Raji (cell line): ENCODE measurements around the gene POLE.
A peak's percentile ranks its signal among the peaks of the same experiment; 100 is the strongest.

Experiments used
- POLR2A ChIP-seq: IDR thresholded peaks from 2 replicates; pipeline ENCODE4 v1.6.1; 2011; ENCODE audit warnings: low read depth, low read length, control low read depth; ENCODE audit not compliant: insufficient read depth

Gene POLE

GRCh38 chr12:132687211-132688164 lies at the start of gene POLE, which contains the start of gene PXMP2:
Gene POLE (minus strand): TSS chr12:132687342. CDS start chr12:132687315, 27 bp downstream.
Gene PXMP2 (plus strand): TSS chr12:132687587. CDS start chr12:132687671, 84 bp downstream.
- TF ChIP-seq POLR2A, result peak; percentile 73

GRCh38 chr12:132736913-132737312 lies 49.8 kb upstream of the POLE start:
- TF ChIP-seq POLR2A, result no peak

- TF ChIP-seq POLR2A, result no peak
Observed at GRCh38 chr12:132736378-132736777, 49.2 kb upstream of the POLE start.

GRCh38 chr12:132735496-132735895 lies 48.4 kb upstream of the POLE start:
- no peak for TF ChIP-seq POLR2A

GRCh38 chr12:132734206-132734605 lies 47.1 kb upstream of the POLE start:
- no peak for TF ChIP-seq POLR2A

- no peak for TF ChIP-seq POLR2A
Observed at GRCh38 chr12:132731574-132731973, 44.4 kb upstream of the POLE start.

- TF ChIP-seq POLR2A, result no peak
Observed at GRCh38 chr12:132730353-132730752, 43.2 kb upstream of the POLE start.

- no peak for TF ChIP-seq POLR2A
Observed at GRCh38 chr12:132729541-132730320, 42.6 kb upstream of the POLE start.

GRCh38 chr12:132728502-132728901 lies 41.4 kb upstream of the POLE start:
- no peak for TF ChIP-seq POLR2A

- TF ChIP-seq POLR2A, result no peak
Observed at GRCh38 chr12:132727091-132727794, 40.1 kb upstream of the POLE start.

GRCh38 chr12:132726386-132726785 lies 39.2 kb upstream of the POLE start:
- no peak for TF ChIP-seq POLR2A

- no peak for TF ChIP-seq POLR2A
Observed at GRCh38 chr12:132724506-132725241, 37.5 kb upstream of the POLE start.

GRCh38 chr12:132723764-132724140 lies 36.6 kb upstream of the POLE start:
- TF ChIP-seq POLR2A, result no peak

GRCh38 chr12:132723015-132723763 lies 36.0 kb upstream of the POLE start:
- TF ChIP-seq POLR2A, result no peak
